22Rv1 (cell line): ENCODE data around the gene SMCO2.

ENCODE experiments used
- H3K27ac ChIP-seq: fragments of 450-650 bp; 2 replicates; pipeline ENCODE4 v1.5.1; 2017
- CTCF ChIP-seq: fragments of 450-650 bp; IDR thresholded peaks from 2 replicates; pipeline ENCODE4 v1.5.1; 2017; ENCODE audit warnings: mild to moderate bottlenecking
- ZFX ChIP-seq: fragments of 450-650 bp; IDR thresholded peaks from 2 replicates; pipeline ENCODE4 v1.6.1; 2017; ENCODE audit warnings: antibody characterized with exemption, borderline replicate concordance

SMCO2 gene

DNA sequence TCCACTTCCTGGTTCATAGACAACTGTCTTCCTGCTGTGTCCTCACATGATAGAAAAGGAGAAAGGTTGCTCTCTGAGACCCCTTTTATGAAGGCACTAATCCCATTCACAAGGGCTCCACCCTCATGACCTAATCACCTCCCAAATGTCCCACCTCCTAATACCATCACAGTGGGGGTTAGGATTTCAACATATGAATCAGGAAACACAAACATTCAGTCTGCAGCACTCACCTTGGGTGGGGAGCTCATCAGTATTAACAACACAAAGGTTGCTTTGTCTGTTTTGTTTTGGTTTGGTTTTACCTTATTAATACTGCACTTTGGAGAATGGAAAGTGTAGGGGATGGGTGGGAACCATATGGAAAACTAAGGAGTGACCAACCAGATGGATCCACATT lies 10.5 kb upstream of the SMCO2 start:
- no peak overlapping the region for H3K27ac ChIP-seq
- TF ChIP-seq ZFX (no peak), CTCF (no peak)

- no peak overlapping the region for H3K27ac ChIP-seq
- TF ChIP-seq CTCF (no peak), ZFX (no peak)
Observed at GRCh38 chr12:27436768-27437167, 9.8 kb upstream of the SMCO2 start.

DNA sequence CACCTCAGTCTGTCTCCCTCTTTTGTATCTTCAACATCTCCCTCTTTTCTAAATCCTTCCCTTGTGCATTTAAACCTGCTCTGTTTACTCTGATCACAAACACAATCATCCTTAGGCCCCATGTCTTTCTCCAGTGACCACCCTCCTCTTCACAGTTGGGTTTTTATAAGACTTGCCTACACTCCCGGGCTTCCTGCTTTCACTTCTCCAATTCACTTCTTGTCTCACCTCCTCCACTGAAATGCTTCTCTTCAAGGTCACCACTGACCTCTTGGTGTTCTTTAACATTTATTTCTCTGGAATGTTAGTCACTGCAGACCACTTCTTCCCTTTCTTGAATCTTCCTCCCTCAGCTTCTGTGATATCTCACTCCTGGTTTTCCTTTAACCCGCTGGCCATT lies 8.7 kb upstream of the SMCO2 start:
- TF ChIP-seq CTCF (no peak), ZFX (no peak)
- no peak overlapping the region for H3K27ac ChIP-seq

GRCh38 chr12:27447761-27448160 lies 1.2 kb downstream of the SMCO2 start:
- H3K27ac ChIP-seq = no peak overlapping the region
- no peak for TF ChIP-seq ZFX
- TF ChIP-seq CTCF = no peak

- TF ChIP-seq CTCF (no peak), ZFX (no peak)
- no peak overlapping the region for H3K27ac ChIP-seq
Observed at GRCh38 chr12:27449026-27449425, 2.5 kb downstream of the SMCO2 start.

DNA sequence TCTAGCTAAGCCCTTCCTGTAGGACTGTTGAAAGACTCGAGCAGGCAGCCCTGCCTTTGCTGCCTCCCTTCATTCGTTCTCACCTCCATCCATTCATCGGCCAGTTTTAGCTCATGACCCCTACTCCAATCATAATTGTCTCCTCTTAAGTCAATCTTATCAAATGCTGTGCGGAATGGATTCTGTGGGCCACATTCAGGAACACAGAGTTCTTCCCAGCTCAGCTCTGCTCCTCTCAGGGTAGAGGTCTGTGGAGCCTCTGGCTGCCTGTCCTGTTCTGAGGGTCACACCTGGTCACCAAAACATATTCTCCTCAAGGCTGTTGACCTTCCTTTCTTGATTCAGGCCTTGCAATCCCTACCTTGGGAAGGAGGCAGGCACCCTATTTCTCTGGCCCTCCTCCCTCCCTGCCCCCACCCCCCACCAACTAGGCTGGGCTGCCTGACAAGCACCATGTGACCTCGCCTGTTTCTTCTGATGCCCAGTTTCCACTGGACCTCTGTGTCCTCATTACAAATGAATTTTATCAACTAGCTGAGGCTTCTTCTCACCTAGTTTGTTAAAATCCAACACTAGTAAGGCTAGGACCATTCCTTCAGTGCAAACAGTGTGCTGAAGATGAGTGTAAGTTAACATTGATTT lies 3.5 kb downstream of the SMCO2 start:
- H3K27ac ChIP-seq = no peak overlapping the region
- no peak for TF ChIP-seq ZFX
- no peak for TF ChIP-seq CTCF

DNA sequence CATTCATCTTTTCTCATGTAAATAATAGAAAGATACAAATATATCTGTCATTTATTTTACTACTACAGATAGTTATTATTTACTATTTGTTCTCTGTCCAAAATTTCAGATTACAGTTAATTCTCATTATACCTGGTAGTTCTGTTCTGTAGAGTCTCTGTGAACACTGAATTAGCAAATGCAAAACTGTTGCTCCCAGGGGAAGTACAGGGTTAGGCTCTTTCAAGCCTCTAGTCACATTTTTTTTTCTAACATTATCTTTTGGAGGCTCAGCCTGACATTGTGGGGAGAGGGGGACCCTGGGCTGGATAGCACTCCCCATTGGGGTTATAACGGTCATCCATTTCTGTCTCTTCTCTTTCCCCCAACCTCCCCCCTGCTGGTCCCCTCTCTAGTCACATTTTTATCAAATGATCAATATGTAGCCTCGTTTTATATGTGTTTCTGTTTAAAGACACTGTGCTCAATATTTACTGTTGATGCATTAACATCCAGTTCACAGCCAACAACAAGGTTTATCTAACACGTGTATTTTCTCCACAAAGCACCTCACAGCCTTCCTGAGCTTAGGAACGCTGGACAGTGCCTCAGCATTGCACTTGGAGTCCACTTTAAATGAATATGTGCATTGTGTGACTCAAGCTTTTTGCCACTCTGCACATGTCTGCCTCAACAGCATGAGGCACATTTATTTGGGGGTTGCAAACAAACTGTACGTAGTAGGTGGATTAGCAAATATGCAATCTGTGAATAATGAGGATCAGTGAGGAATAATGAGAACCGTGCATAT lies 4.7 kb downstream of the SMCO2 start:
- no peak for TF ChIP-seq CTCF
- TF ChIP-seq ZFX = no peak
- no peak overlapping the region for H3K27ac ChIP-seq
